Endothelial cell of umbilical vein (primary cell): ENCODE measurements around the gene POMGNT2.

Source experiments
- CTCF ChIP-seq, 2 donors: IDR thresholded peaks; 1 replicate in 1 of 2; 2 replicates in 1 of 2; pipeline ENCODE4 v1.5.1; 2011; ENCODE audit warnings: low read length in 2 of 2, mild to moderate bottlenecking in 2 of 2, moderate library complexity in 2 of 2, control low read depth in 1 of 2, inconsistent platforms in 1 of 2, low read depth in 1 of 2; ENCODE audit not compliant: insufficient read depth in 1 of 2; ENCODE audit errors: extremely low read depth in 1 of 2
- EZH2 ChIP-seq: IDR thresholded peaks from 2 replicates; pipeline ENCODE4 v1.6.1; 2012; ENCODE audit warnings: borderline replicate concordance, low read depth, mild to moderate bottlenecking, moderate library complexity, low read length, inconsistent platforms; ENCODE audit not compliant: severe bottlenecking
- FOS ChIP-seq: IDR thresholded peaks from 2 replicates; pipeline ENCODE4 v1.6.1; 2011; ENCODE audit warnings: mild to moderate bottlenecking, low read length, moderate library complexity, borderline replicate concordance; ENCODE audit not compliant: insufficient read depth
- GATA2 ChIP-seq: IDR thresholded peaks from 2 replicates; pipeline ENCODE4 v1.7.0; 2011; ENCODE audit warnings: low read depth, mild to moderate bottlenecking, moderate library complexity, mixed read lengths, low read length; ENCODE audit not compliant: insufficient read length, insufficient read depth
- JUN ChIP-seq: IDR thresholded peaks from 2 replicates; pipeline ENCODE4 v1.6.1; 2011; ENCODE audit warnings: borderline replicate concordance, low read depth; ENCODE audit not compliant: insufficient read length, insufficient read depth
- MAX ChIP-seq: IDR thresholded peaks from 2 replicates; pipeline ENCODE4 v1.6.1; 2011; ENCODE audit not compliant: insufficient read depth, insufficient read length
- MYC ChIP-seq: IDR thresholded peaks from one replicate; pipeline ENCODE4 v1.6.1; 2011; ENCODE audit warnings: mild to moderate bottlenecking, low read depth, low read length
- POLR2A ChIP-seq: IDR thresholded peaks from 2 replicates; pipeline ENCODE4 v1.6.1; 2012; ENCODE audit warnings: low read depth, mild to moderate bottlenecking, control low read depth, low read length
- POLR2AphosphoS5 ChIP-seq: IDR thresholded peaks from 2 replicates; pipeline ENCODE4 v1.6.1; 2012; ENCODE audit warnings: low read depth, mild to moderate bottlenecking, control low read depth, low read length, moderate library complexity; ENCODE audit not compliant: insufficient read depth

GRCh38 chr3:43096761-43097160 lies 9.1 kb downstream of the POMGNT2 start:
- TF ChIP-seq POLR2A (no peak), CTCF (IDR thresholded peaks at IDR 0.05; ENCODE audit: extremely low read depth in 1 of 2, insufficient read depth in 1 of 2, low read depth in 1 of 2, low read length in 2 of 2) (no peak), POLR2AphosphoS5 (no peak), MYC (no peak), JUN (no peak), MAX (no peak), EZH2 (no peak), GATA2 (no peak), FOS (no peak)
